Posterior vena cava (tissue), 2 donors: ENCODE results near the gene NCOA3. TPM values are rescaled to one million over a fixed set of nuclear protein-coding genes. Genes with fewer than 3 reads are reported as not detected.

Experiments used
- DNase-seq: peaks from one replicate; pipeline ENCODE4 v3.0.0-alpha.2; 2020; ENCODE audit warnings: low spot score
- intact Hi-C, 2 donors: fragments of 100-400 bp; cut with DNase I; formaldehyde crosslinking; loops; one replicate each; pipeline versions ENCODE4 v1.14.1 to v1.14.2; 2022 to 2023
- total RNA-seq, 2 donors: library from RNA; stranded (reverse); fragmentation: NEBNext Ultra II Directional; extraction: Animal tissue kit (Norgen Biotek cat#: 25700); gene quantifications; one replicate each; pipeline ENCODE4 v1.2.1, GENCODE V29; 2021
- donor health status: DM: yes; HTN: yes; CAD: no.
- donor health status: DM: yes; HTN: yes; CAD: no.

The NCOA3 gene
- total RNA-seq, 2 donors from 2014 or later: 39.0 to 46.6 TPM

DNA sequence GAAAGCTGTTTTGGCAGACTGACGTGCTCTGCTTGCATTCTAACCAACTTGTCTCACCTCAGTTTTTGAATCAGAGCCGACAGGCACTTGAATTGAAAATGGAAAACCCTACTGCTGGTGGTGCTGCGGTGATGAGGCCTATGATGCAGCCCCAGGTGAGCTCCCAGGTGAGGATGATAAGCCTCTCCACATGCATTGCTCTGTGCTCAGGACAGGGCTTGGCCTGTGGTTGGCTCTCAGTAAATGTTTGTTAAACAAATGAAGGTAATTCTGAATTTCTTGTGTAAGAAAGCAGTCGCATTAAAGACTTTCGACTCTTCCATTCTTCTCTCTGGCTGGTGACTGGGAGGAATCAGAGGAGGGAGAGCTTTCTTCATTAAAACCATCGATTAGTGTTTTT, 147.3 kb downstream of the NCOA3 start:
- intact Hi-C loops: no loop called here
- DNase-seq: no peak

DNA sequence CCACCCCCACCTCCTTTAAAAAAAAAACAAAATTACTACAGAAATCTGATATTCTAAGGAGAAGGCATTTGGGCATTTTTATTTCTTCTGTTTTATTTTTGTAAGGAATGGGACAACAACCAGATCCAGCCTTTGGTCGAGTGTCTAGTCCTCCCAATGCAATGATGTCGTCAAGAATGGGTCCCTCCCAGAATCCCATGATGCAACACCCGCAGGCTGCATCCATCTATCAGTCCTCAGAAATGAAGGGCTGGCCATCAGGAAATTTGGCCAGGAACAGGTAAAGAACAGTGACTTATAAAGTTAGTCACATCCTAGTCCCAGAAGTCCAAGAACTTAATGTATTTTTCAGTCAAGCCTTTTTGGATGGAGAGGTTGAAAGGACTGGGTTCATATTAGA, 150.6 kb downstream of the NCOA3 start:
- DNase-seq: no peak
- intact Hi-C loops: no loop called here

- DNase-seq: no peak
- intact Hi-C loops: no loop called here
These were observed 151.1 kb downstream of the NCOA3 start for GRCh38 chr20:47652794-47653193.

GRCh38 chr20:47653869-47654268, 152.2 kb downstream of the NCOA3 start:
- intact Hi-C loops: no loop called here
- no peak for DNase-seq

DNA sequence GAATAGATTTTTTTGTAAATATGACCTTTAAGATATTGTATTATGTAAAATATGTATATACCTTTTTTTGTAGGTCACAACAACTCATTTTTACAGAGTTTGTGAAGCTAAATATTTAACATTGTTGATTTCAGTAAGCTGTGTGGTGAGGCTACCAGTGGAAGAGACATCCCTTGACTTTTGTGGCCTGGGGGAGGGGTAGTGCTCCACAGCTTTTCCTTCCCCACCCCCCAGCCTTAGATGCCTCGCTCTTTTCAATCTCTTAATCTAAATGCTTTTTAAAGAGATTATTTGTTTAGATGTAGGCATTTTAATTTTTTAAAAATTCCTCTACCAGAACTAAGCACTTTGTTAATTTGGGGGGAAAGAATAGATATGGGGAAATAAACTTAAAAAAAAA, 152.7 kb downstream of the NCOA3 start:
- intact Hi-C loops: no loop called here
- DNase-seq: no peak

- DNase-seq: no peak
- intact Hi-C loops: no loop called here
These were observed 153.9 kb downstream of the NCOA3 start for GRCh38 chr20:47655635-47656034.

DNA sequence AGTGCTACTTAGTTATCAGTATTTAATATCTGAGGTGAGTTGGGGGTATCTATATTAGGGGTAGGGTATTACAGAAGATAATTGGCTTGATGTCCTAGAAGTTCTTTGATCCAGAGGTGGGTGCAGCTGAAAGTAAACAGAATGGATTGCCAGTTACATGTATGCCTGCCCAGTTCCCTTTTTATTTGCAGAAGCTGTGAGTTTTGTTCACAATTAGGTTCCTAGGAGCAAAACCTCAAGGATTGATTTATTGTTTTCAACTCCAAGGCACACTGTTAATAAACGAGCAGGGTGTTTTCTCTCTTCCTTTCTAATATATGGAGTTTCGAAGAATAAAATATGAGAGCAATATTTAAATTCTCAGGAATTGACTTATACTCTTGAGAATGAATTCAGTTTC, 154.6 kb downstream of the NCOA3 start:
- intact Hi-C loops: no loop called here
- no peak for DNase-seq

DNA sequence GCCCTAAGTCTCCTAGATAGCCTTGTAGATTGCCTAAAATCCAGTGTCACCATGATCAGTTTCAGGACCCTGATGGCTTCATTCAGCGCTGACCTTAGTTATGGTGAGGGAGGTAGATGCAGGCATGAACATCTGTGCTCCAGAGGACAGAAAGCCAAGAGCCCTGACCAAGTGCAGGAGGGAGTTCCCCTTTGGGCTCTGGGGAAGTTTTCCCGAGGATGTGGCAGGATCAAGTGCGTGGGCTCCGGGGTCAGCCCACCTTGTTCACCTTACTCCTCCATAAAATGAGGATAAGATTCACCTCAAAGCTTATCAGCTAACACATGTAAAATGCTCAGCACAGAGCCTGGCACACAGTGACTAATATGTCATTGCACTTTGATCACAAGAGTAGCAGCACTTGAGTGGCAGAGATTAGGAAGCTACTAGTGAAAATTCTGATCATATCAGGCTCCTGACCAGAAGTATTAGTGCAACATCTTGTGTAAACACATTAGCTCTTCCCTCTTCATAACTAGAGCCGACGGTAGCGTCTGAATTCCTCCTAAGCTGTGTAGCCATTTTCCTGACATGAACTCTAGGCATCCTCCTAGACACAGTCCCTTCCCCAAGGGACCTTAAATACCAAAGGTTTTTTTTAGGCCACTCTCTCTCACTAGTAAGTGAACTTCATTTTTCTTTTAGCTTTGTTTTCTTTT, 158.4 kb downstream of the NCOA3 start:
- intact Hi-C loops: loop anchor here in 1 of 2 donors (5.0 kb wide), 1 partner anchor 962 kb away; no protein-coding TSS in a partner anchor
- DNase-seq: no peak

- DNase-seq: no peak
- intact Hi-C loops: loop anchor here in 1 of 2 donors (5.0 kb wide), 1 partner anchor 962 kb away; no protein-coding TSS in a partner anchor
These were observed 158.9 kb downstream of the NCOA3 start for GRCh38 chr20:47660602-47660905.

- intact Hi-C loops: loop anchor here in 1 of 2 donors (5.0 kb wide), 1 partner anchor 961 kb away; no protein-coding TSS in a partner anchor
- no peak for DNase-seq
These were observed 159.5 kb downstream of the NCOA3 start for GRCh38 chr20:47660983-47661700.

GRCh38 chr20:47661714-47662113, 160.0 kb downstream of the NCOA3 start:
- DNase-seq: no peak
- intact Hi-C loops: loop anchor here in 1 of 2 donors (5.0 kb wide), 1 partner anchor 961 kb away; no protein-coding TSS in a partner anchor

GRCh38 chr20:47662483-47663353, 161.0 kb downstream of the NCOA3 start:
- no peak for DNase-seq
- intact Hi-C loops: loop anchor here in 1 of 2 donors (5.0 kb wide), 1 partner anchor 960 kb away; no protein-coding TSS in a partner anchor

DNA sequence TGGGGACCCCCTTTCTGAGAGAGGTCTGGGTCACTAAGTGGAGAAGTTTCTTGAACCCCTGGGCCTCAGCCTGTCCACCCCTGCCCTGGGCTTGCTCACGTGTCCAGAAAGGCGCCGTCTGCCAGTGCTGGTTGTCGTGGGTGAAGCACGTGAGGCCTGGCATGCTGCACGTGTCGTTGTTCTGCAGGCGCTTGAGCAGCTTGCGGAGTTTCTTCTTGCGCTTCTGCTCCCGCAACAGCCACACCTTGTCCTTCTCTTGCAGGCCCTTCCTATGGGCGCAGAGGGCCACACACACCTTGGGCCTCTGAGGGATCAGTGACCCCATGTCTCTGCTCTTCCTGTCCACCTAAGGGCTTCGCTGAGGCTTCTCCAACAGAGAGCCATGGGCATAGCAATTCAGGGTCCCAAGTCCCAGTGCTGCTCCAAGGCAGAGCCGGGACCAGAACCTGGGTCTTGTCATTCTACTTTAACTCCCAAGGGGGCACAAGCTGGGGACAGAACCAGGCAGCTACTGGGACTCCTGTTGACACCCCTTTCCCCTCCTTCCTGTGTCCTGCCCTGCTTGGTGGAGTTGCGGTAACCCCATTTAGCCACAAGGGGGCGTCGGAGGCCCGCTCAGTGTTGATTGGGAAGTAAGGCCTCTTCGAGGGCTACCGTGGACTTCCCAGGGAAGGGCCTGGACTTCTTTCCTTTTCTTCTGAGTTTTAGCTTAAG, 161.8 kb downstream of the NCOA3 start:
- intact Hi-C loops: loop anchor here in 1 of 2 donors (5.0 kb wide), 1 partner anchor 959 kb away; no protein-coding TSS in a partner anchor
- DNase-seq: peak; percentile 94

GRCh38 chr20:47664068-47664437, 162.4 kb downstream of the NCOA3 start:
- intact Hi-C loops: loop anchor here in 1 of 2 donors (5.0 kb wide), 1 partner anchor 958 kb away; no protein-coding TSS in a partner anchor
- DNase-seq: no peak

GRCh38 chr20:47664744-47665143, 163.1 kb downstream of the NCOA3 start:
- intact Hi-C loops: loop anchor here in 1 of 2 donors (5.0 kb wide), 1 partner anchor 958 kb away; no protein-coding TSS in a partner anchor
- peak; percentile 73 for DNase-seq

DNA sequence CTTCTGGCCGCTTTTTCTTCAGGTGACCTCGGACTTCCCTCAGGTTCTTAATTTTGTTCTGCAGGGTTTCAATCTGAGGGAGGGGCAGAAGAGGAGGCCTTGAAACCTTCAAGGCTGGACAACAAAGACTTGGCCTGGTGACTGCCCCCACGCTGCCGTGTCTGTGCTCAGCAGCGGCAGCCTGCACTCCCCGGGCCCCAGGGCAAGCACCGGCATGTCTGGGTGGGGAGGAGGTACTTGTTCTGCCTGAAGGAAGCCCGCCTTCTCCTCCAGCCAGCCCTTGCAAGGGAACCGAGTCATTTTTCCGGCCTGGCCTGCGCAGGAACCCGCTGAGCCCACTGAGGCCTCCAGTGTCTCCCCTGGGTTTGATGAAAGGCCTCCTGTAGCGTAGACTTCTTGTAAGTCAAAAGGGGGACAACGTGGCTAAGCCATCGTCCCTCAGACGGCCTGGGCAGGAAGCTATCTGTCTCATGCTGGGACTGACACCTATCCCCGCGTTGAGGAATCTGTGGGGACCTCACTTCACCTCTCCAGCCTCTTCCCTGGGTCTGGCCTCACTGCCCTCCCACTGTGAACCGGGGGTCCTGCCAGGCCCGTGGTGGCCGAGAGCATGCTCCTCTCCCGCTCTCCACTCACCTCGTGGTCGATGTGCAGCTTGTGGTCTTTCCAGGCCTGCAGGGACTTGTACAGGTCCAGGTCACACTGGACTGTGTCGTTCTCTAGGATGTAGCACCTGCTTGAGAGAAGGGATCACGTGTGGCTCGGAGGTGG, 163.7 kb downstream of the NCOA3 start:
- no peak for DNase-seq
- intact Hi-C loops: no loop called here

- DNase-seq: no peak
- intact Hi-C loops: no loop called here
These were observed 164.6 kb downstream of the NCOA3 start for GRCh38 chr20:47666304-47666703.

GRCh38 chr20:47667086-47667485, 165.4 kb downstream of the NCOA3 start:
- no peak for DNase-seq

More at GRCh38 chr20:47667086-47667485, 165.4 kb downstream of the NCOA3 start:
- intact Hi-C loops: no loop called here
